H4 (cell line): ENCODE results near the gene LMBR1. TPM values are rescaled to one million over a fixed set of nuclear protein-coding genes. Genes with fewer than 3 reads are reported as not detected.
A peak's percentile ranks its signal among the peaks of the same experiment; 100 is the strongest.
"Not testable (repeated sequence)": the region's sequence is repeated elsewhere in the genome, so short reads cannot be mapped to it uniquely, and the experiment has no call there.

Experiments
- DNase-seq: peaks from one replicate; pipeline ENCODE4 v3.0.0-alpha.2; 2015; ENCODE audit warnings: low spot score
- total RNA-seq: library from RNA; depleted of rRNA; stranded (reverse); fragments of >200 nt; shearing (Covaris generic); gene quantifications from 2 replicates; pipeline ENCODE4 v1.2.3, GENCODE V29; 2014

The LMBR1 gene
- total RNA-seq, 1 experiment from 2014 or later = 48.2 TPM

- no peak for DNase-seq
Measured at GRCh38 chr7:156759143-156759542, 133.8 kb downstream of the LMBR1 start.

DNA sequence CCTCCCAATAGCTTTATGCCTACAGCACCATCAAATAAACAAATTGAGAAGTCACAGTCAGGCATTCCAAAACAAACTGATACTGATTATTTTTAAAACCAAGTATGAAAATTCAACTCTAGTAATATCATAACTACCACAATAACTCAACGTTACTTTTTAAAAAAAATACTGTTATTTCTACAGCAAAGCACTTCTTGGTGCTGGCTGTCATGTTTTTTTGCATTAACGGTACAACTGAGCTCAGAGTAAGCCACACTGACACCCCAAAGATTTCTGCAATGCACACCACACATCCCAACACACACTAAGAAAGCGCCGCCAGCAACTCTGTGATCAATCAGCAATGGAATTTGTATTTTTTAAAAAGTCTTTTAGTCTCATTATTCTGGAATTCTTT, 138.8 kb downstream of the LMBR1 start:
- no peak for DNase-seq

DNA sequence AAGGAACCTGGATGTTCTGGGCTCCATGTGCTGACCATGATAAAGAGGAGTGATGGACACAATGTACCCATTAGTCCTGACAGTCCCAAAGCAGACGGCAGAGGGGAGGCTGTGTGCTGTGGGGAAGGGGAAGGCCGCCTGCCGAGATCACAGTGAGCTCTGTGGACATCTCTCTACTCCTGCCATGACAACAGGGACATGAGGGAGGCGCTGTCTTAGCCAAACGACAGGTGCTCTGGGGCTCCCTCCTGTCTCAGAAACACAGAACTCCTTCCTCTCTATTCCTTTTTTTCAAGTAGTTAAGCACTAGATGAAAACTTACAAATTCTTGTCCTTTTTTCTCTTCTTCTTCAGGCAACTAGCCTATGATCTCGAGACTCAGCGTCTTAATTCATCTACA, 139.4 kb downstream of the LMBR1 start:
- DNase-seq = no peak

DNA sequence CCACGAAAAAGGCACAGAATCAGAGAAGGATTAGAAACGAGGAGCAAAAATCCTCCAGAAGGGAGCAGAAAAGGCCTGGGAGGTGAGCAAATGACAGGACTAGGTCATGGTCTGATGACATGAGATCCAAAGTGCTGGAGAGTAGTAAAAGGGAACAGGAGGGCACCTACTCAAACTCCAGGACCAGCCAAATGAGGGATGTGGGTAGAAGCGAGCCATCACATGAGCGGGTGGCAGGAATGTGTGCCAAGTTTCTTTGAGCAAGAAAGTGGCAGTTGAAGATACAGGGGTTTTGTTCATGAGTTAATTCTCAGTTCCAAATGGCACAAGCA, 139.8 kb downstream of the LMBR1 start:
- no peak for DNase-seq

- peak; percentile 51 for DNase-seq
Measured at GRCh38 chr7:156752367-156753228, 140.4 kb downstream of the LMBR1 start.

- peak; percentile 95 for DNase-seq
Measured at GRCh38 chr7:156751319-156751718, 141.7 kb downstream of the LMBR1 start.

- DNase-seq = no peak
Measured at GRCh38 chr7:156747718-156748117, 145.3 kb downstream of the LMBR1 start.

DNA sequence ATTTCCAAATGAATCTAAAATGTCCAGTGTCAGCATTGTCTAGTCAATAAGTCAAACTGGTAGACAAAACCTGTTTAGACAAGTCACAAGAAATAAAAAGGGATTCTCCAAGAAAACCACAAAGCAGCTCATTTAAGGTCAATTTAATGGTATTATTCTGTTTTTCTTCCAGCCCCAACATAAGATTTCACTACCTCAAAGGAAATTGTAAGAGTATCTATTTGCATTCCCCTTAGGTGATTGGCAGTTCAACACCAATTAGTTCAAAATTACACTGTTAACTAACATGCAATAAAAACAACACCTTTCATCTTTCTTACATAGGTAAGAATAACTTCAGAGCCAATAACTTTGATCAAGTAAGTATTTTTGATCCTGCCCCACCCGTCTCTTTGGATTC, 146.1 kb downstream of the LMBR1 start:
- DNase-seq = no peak

- DNase-seq = no peak
Measured at GRCh38 chr7:156739596-156739995, 153.4 kb downstream of the LMBR1 start.

GRCh38 chr7:156735851-156736250, 157.1 kb downstream of the LMBR1 start:
- no peak for DNase-seq

DNA sequence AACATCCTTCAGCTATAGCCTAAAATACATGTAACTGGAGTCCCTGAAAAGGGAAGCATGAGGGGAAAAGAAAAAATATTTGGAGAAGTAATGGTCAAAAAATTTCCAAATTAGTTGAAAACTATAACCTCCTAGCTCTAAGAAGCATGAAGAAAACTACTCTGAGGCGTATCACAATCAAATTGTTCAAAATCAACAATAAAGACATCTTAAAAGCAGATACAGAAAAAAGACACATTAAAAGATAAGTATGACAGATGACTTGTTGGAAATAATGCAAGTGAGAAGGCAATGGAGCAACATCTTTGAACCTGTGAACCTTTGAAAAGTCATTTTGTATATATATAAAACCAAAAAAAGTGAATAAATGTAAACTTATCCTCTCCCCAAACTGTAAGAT, 159.3 kb downstream of the LMBR1 start:
- DNase-seq = no peak

DNA sequence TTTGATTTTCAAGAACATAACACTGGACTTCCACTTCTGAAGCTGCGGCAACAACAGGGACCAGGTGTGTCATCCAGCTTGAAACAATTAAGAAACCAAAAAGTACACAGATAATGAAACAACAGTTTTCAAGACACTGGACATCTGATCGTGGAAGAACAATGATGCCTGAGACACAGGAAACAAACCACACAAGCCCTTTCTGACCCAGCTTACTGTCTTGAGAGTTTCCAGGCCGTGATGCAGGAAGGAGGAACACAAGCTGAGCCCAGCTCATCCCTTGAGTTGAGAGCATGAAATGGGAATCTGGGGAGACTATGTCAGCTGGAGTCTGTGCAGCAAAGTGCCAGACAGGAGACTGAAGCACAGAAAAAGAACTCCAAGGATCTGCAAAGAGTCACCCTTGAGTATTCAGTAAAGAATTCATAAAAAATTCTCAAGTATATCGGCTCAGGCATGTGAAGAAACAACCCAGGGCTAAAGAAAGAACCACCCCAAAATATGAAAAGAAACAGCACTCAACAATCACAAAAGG, 160.8 kb downstream of the LMBR1 start:
- DNase-seq = no peak

GRCh38 chr7:156731651-156732050, 161.3 kb downstream of the LMBR1 start:
- DNase-seq = no peak

DNA sequence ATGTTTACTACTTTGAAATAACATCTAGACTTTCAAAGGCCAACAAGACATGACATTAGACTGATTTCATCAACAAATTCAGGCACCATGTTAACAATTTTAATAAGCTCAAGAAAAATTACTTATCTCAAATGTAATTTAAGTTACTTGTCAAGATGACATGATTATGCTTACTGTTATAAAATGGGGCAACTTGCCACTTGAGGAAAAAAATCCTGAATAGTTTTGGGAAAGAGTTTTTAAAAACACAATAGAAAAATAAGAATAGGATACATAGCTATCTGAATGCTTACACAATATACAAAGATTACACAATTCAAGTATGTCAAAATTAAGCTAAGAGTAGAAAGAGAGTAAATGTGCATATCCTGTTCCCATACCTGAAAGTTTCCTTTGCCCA, 167.0 kb downstream of the LMBR1 start:
- no peak for DNase-seq

DNA sequence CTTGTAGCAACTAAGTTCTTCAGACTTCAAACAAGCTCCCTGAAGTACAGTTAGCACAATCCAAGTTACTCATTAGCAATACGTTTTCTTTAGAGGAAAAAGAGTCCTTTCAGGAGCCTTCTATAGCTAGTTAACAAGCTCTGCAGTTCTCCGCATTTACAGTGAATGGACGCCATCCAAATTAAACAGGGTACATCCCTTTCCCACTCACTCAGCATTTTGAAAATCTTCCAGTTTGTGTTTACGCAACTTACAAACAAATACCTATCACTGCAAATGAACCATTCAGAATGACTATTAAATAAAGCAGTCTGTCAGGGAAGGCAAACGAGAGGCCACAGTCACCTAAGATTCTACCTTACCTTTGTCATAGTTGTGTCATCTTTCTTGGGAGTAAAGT, 167.9 kb downstream of the LMBR1 start:
- DNase-seq = no peak

- DNase-seq = no peak
Measured at GRCh38 chr7:156722043-156722826, 170.7 kb downstream of the LMBR1 start.

DNA sequence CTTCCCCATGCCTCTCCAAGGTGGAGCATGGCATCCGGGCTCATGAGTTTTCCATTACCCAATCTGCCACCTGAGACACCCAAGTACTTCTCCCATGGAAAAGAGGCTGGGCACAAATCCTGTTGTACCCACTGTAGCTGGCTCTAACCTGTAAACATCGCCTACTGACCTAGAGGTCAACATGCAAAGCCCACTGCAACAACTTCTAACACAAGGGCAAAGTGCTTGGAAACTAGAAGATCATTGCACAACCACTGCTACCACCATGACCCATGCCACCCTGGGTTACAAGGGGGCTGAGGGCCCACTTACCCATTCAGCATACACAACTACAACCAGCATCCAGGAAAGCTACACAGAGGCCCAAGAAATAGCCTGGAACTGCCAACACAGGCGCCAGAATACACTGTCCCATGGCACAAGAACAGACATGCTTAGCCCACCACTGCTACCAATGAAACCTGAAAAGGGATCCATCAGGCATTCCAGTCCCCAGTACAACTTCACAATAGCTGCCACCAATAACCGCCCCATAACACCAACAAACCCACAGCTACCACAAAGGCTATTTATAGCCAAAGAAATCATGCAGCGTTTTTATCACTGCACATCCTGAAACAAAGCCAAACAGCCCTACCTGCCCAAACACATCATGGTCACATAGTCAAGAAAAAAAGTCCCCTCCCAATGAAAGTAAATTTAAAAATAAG, 189.1 kb downstream of the LMBR1 start:
- no peak for DNase-seq

- no peak for DNase-seq
Measured at GRCh38 chr7:156703209-156703608, 189.8 kb downstream of the LMBR1 start.

DNA sequence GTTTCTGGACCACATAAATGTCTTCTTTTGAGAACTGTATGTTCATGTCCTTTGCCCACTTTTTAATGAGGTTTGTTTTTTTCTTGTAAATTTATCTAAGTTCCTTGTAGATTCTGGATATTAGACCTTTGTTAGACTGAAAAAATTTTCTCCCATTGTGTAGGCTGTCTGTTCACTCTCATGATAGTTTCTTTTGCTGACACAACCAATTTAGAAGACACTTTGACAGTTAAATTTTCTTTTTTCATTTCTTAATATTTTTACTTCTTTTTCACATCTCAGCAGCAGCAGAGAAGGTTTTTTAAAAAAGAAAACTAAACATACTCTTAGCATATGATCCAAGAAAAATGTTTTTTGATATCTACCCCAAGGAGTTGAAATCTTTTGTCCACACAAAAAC, 190.6 kb downstream of the LMBR1 start:
- no peak for DNase-seq

DNA sequence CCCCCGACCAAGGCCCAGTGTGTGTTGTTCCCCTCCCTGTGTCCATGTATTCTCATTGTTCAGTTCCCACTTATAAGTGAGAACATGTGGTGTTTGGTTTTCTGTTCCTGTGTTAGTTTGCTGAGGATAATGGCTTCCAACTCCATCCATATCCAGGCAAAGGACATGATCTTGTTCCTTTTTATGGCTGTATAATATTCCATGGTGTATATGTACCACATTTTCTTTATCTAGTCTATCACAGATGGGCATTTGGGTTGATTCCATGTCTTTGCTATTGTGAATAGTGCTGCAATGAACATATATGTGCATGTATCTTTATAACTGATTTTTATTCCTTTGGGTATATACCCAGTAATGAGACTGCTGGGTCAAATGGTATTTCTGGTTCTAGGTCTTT, 191.2 kb downstream of the LMBR1 start:
- not testable (repeated sequence) for DNase-seq

GRCh38 chr7:156698512-156698911, 194.5 kb downstream of the LMBR1 start:
- not testable (repeated sequence) for DNase-seq

GRCh38 chr7:156697283-156697682, 195.7 kb downstream of the LMBR1 start:
- not testable (repeated sequence) for DNase-seq
